Measurements from ENCODE around the gene CALN1. TPM values are rescaled to one million over a fixed set of nuclear protein-coding genes. Genes with fewer than 3 reads are reported as not detected.

Gene CALN1
- total and polyA plus RNA-seq, 4 donors = 0.02 to 0.91 (median 0.03) TPM

DNA sequence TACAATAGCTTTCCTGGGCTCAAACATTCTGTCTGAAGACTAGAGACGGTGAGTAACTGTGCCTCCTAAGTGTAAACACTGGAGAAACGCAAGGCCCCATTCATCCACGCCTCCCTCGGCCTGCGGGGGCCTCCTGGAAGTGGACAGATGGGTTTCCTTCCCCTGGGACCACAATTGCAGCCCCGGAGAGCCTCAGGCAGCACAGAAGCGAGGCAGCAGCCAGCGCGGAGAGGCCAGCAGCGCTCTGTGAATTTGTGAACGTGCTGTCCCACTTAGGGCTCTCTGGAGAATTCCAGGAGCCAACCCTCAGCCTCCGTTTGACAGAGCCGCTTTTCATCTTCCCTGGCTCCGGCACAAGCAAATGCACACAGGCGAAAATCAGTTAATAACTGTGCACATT is 23.2 kb upstream of the CALN1 start:
- Histone ChIP-seq H3K27me3 (ENCODE audit: control insufficient read depth in 3 of 3, insufficient read depth in 3 of 3, low read length in 2 of 3) (no peaks in the 10 kb centered on the region), H3K27ac (ENCODE audit: low read depth in 1 of 2, low read length in 1 of 2) (no peak overlapping the region), H3K4me3 (no peak overlapping the region), H3K9me3 (ENCODE audit: control insufficient read depth in 4 of 4, insufficient read depth in 3 of 4, low read length in 3 of 4) (no peaks in the 10 kb centered on the region), H3K4me1 (ENCODE audit: control insufficient read depth in 5 of 5, insufficient read depth in 5 of 5, low read length in 5 of 5) (peaks cover 0 to 9% (median 0%) of the 10 kb centered on the region in 5 donors), H3K9ac (ENCODE audit: insufficient read depth in 1 of 2, low read length in 2 of 2) (no peak overlapping the region), H3K36me3 (ENCODE audit: control insufficient read depth in 4 of 4, insufficient read depth in 4 of 4, low read length in 4 of 4) (no peaks in the 10 kb centered on the region)
- no peak for ATAC-seq (ENCODE audit: insufficient read depth, low FRiP score)
- TF ChIP-seq, protein P1, sequence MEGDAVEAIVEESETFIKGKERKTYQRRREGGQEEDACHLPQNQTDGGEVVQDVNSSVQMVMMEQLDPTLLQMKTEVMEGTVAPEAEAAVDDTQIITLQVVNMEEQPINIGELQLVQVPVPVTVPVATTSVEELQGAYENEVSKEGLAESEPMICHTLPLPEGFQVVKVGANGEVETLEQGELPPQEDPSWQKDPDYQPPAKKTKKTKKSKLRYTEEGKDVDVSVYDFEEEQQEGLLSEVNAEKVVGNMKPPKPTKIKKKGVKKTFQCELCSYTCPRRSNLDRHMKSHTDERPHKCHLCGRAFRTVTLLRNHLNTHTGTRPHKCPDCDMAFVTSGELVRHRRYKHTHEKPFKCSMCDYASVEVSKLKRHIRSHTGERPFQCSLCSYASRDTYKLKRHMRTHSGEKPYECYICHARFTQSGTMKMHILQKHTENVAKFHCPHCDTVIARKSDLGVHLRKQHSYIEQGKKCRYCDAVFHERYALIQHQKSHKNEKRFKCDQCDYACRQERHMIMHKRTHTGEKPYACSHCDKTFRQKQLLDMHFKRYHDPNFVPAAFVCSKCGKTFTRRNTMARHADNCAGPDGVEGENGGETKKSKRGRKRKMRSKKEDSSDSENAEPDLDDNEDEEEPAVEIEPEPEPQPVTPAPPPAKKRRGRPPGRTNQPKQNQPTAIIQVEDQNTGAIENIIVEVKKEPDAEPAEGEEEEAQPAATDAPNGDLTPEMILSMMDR (IDR thresholded peaks at IDR 0.05; ENCODE audit: control extremely low read depth, extremely low read depth) = no peak
- WGBS, 2 donors = 37 to 53% methylated on average over 15 of the region's 15 CpGs
- peak in 2 of 3 donors; percentile 19 to 45 for DNase-seq

DNA sequence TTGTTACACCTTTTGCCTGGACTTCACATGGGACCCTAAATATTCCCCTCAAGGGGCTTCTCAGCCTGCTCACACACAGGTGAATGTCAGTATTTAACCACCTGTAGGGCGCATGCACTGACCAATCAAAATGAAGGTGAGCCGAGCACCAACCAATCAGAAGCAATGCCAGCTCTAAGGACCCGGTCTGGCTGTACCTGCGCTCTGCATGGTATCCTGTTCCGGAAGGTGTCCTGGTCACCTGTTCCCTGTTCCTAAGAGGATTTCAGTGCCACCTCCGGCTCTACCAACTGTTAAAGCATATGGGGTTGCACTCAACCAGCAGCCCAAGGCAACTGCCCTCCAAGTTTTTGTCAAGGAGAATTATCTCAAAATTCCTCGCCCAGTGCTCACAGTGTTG is 18.4 kb upstream of the CALN1 start:
- H3K4me1 ChIP-seq (ENCODE audit: control insufficient read depth in 5 of 5, insufficient read depth in 5 of 5, low read length in 5 of 5) = peaks cover 0 to 2% (median 0%) of the 10 kb centered on the region in 5 donors
- TF ChIP-seq, protein P1 (IDR thresholded peaks at IDR 0.05; ENCODE audit: control extremely low read depth, extremely low read depth) = no peak

DNA sequence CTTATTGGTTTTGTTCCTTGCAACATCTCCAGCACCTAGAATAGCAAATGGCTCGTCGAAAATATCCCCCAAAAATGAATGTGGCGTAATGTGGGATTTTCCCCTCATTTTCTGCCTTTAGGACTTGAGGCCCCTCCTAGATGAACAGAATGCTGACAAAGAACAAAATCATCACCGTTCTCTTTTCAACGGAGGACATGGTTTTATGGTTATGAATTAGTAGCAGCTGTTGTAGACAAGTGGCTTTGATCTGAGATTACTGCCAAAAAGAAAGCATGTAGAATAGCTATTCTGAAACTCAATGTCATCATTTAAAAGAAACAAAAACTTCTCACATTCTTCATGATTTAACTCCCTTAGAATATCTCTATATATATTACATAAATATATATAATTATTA is 17.2 kb upstream of the CALN1 start:
- Histone ChIP-seq H3K27ac (ENCODE audit: low read depth in 1 of 2, low read length in 1 of 2) (no peak overlapping the region), H3K4me3 (no peak overlapping the region), H3K27me3 (ENCODE audit: control insufficient read depth in 3 of 3, insufficient read depth in 3 of 3, low read length in 2 of 3) (no peaks in the 10 kb centered on the region), H3K9me3 (ENCODE audit: control insufficient read depth in 4 of 4, insufficient read depth in 3 of 4, low read length in 3 of 4) (no peaks in the 10 kb centered on the region), H3K4me1 (ENCODE audit: control insufficient read depth in 5 of 5, insufficient read depth in 5 of 5, low read length in 5 of 5) (no peaks in the 10 kb centered on the region), H3K9ac (ENCODE audit: insufficient read depth in 1 of 2, low read length in 2 of 2) (no peak overlapping the region), H3K36me3 (ENCODE audit: control insufficient read depth in 4 of 4, insufficient read depth in 4 of 4, low read length in 4 of 4) (no peaks in the 10 kb centered on the region)
- 86 to 93% methylated on average over 5 of the region's 5 CpGs for WGBS, 2 donors
- ATAC-seq (ENCODE audit: insufficient read depth, low FRiP score) = no peak
- no peak for DNase-seq
- TF ChIP-seq, protein P1 (IDR thresholded peaks at IDR 0.05; ENCODE audit: control extremely low read depth, extremely low read depth) = no peak

More for the DNA sequence above, 18.4 kb upstream of the CALN1 start:
- H3K27me3 ChIP-seq (ENCODE audit: control insufficient read depth in 3 of 3, insufficient read depth in 3 of 3, low read length in 2 of 3) = no peaks in the 10 kb centered on the region
- ATAC-seq (ENCODE audit: insufficient read depth, low FRiP score) = no peak
- no peak overlapping the region for H3K4me3 ChIP-seq
- no peak for DNase-seq
- H3K9ac ChIP-seq (ENCODE audit: insufficient read depth in 1 of 2, low read length in 2 of 2) = no peak overlapping the region
- H3K9me3 ChIP-seq (ENCODE audit: control insufficient read depth in 4 of 4, insufficient read depth in 3 of 4, low read length in 3 of 4) = no peaks in the 10 kb centered on the region
- H3K36me3 ChIP-seq (ENCODE audit: control insufficient read depth in 4 of 4, insufficient read depth in 4 of 4, low read length in 4 of 4) = no peaks in the 10 kb centered on the region
- no peak overlapping the region for H3K27ac ChIP-seq (ENCODE audit: low read depth in 1 of 2, low read length in 1 of 2)
- 83 to 88% methylated on average over 7 of the region's 7 CpGs for WGBS, 2 donors

DNA sequence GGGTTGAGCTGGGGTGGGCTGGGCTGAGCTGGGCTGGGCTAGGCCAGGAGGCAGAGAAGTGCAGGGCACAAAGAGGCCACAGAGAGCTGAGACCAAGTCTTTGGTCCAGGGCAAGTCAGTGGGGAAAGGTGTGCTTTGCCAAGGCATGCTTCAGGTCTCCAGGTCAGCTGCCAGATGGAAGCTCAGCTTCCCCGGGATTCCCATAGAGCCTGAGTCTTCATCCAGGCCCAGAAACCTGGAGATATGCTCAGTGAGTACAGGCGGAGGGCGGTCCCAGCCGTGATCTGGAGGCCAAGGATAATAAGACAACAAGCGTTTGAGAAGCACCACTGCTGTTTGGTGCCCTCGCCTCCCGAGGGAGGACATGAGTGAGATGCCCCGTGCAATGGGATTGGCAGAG is 4.7 kb upstream of the CALN1 start:
- ATAC-seq (ENCODE audit: insufficient read depth, low FRiP score) (no peak), DNase-seq (no peak)
- Histone ChIP-seq H3K36me3 (ENCODE audit: control insufficient read depth in 4 of 4, insufficient read depth in 4 of 4, low read length in 4 of 4) (no peaks in the 10 kb centered on the region), H3K27ac (ENCODE audit: low read depth in 1 of 2, low read length in 1 of 2) (no peak overlapping the region), H3K4me1 (ENCODE audit: control insufficient read depth in 5 of 5, insufficient read depth in 5 of 5, low read length in 5 of 5) (no peaks in the 10 kb centered on the region), H3K9ac (ENCODE audit: insufficient read depth in 1 of 2, low read length in 2 of 2) (no peak overlapping the region), H3K4me3 (no peak overlapping the region), H3K27me3 (ENCODE audit: control insufficient read depth in 3 of 3, insufficient read depth in 3 of 3, low read length in 2 of 3) (no peaks in the 10 kb centered on the region), H3K9me3 (ENCODE audit: control insufficient read depth in 4 of 4, insufficient read depth in 3 of 4, low read length in 3 of 4) (peaks cover 0 to 11% (median 0%) of the 10 kb centered on the region in 4 donors)
- WGBS, 2 donors = 88 to 94% methylated on average over 8 of the region's 8 CpGs
- TF ChIP-seq, protein P1 (IDR thresholded peaks at IDR 0.05; ENCODE audit: control extremely low read depth, extremely low read depth) = no peak
